Pancreas (tissue), 10 donors: ENCODE results near the gene NDUFS7. TPM values are rescaled to one million over a fixed set of nuclear protein-coding genes. Genes with fewer than 3 reads are reported as not detected.

Experiments
- ATAC-seq, 4 donors: fragments of 200-7000 bp; cut with Tn5 transposase; one replicate each; pipeline versions ENCODE4 v1.8.0 to v1.9.1; 2020; ENCODE audit warnings: mild to moderate bottlenecking in 4 of 4, moderate library complexity in 4 of 4
- DNase-seq, 6 donors: peaks; one replicate each; pipeline ENCODE4 v3.0.0-alpha.2; 2020
- FAIRE-seq: peaks from 2 replicates; lab custom pipeline; 2012; peaks lifted over from hg19 to GRCh38; lab: Jason Lieb, UNC
- H3K27ac ChIP-seq, 4 donors: fragments of 200-600 bp; sonication (generic); 1 replicate in 3 of 4; 2 replicates in 1 of 4; pipeline versions ENCODE4 v1.5.0 to v1.8.0; 2020
- H3K27me3 ChIP-seq, 4 donors: fragments of 200-600 bp; one replicate each; pipeline ENCODE4 v1.8.0; 2021
- H3K36me3 ChIP-seq, 3 donors: fragments of 200-600 bp; sonication (generic) in 1 of 3; one replicate each; pipeline versions ENCODE4 v1.5.0 to v1.8.0; 2020 to 2021
- H3K4me1 ChIP-seq, 3 donors: fragments of 200-600 bp; one replicate each; pipeline ENCODE4 v1.8.0; 2021
- H3K4me3 ChIP-seq, 4 donors: fragments of 200-600 bp; sonication (generic) in 2 of 4; one replicate each; pipeline versions ENCODE4 v1.5.0 to v1.8.0; 2020 to 2021
- H3K9me3 ChIP-seq, 4 donors: fragments of 200-600 bp; one replicate each; pipeline ENCODE4 v1.8.0; 2021
- WGBS, 2 donors: extraction: QIAGEN DNeasy Blood & Tissue Kit; methylation state at CpG; one replicate each; pipeline ENCODE4 v1.1.7; 2013; 5-methylcytosine and 5-hydroxymethylcytosine counted together
- intact Hi-C, 3 donors: fragments of 100-400 bp; cut with DNase I; formaldehyde crosslinking; loops; one replicate each; pipeline versions ENCODE4 v1.11.1 to v1.14.2; 2022
- polyA plus RNA-seq, 2 donors: library from polyadenylated mRNA; stranded (reverse); fragments of 200-250 nt; gene quantifications; one replicate each; pipeline ENCODE4 v1.2.3, GENCODE V29; 2013
- total RNA-seq, 6 donors: library from RNA; stranded (reverse); fragmentation: NEBNext Ultra II Directional in 4 of 6; extraction: Animal tissue kit (Norgen Biotek cat#: 25700) in 4 of 6; gene quantifications; one replicate each; pipeline versions ENCODE4 v1.2.1 to v1.2.4, GENCODE V29; 2021 to 2023
- TF ChIP-seq, protein P1 (sequence below), 4 donors: fragments of 200-600 bp; sonication (generic) in 3 of 4; IDR thresholded peaks; one replicate each; pipeline versions ENCODE4 v1.5.0 to v1.8.0; 2021; ENCODE audit warnings: antibody characterized with exemption in 4 of 4
- donor health status: healthy with polysubstance abuse.
- donor health status: DM: no; HTN: no; CAD: no; lungs with moderate emphysema.
- donor health status: DM: no; HTN: no; CAD: no.
- donor health status: control.
- donor health status: control.
- donor health status: Bipolar disorder and iron deficiency.
- donor health status: DM: yes; HTN: yes; CAD: no.
- donor health status: DM: no; HTN: no; CAD: no.
- donor health status: DM: no; HTN: no; CAD: no.
- donor health status: DM: yes; HTN: yes; CAD: no.

NDUFS7 gene
- total RNA-seq (10 to 100 TPM; 32.1 to 56.3 (median 42.5) TPM), polyA plus RNA-seq (10 to 100 TPM; 57.8 to 70.8 TPM)

DNA sequence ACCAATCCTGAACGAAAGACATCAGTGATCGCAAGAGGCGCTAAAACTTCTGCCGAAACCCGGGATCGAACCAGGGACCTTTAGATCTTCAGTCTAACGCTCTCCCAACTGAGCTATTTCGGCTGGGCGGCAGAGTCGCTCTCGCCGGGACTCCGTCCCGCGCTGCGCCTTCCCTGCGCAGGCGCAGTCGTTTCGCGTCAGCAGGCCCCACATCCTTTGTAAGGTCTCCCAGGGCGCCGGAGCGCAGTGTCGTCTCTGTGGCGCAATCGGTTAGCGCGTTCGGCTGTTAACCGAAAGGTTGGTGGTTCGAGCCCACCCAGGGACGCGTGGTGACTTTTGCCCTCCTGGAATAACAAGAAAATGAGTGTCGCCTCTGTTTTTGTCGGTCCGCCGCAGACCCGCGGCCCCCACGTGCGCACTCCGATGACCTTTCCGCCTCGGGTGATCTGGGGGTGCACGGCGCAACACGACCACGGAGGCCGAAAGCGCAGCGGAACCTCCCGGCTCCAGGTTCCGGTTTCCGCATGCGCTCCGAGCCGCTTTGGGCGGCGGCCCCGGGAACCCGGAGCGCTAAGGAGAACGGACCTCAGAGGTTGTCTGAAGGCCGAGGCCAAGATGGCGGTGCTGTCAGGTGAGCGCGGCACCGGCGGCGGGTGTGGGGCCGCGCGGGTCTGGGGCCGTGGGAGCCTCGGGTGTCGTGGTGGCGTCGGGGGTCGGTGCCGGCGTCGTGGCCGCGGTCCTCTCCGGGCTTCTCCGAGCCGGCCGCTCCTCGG is at the start of gene NDUFS7:
Gene NDUFS7, plus strand, starts transcription at position 596 of the 773 bp plus-strand sequence. Its CDS starts 20 bp downstream, at position 616.
- 0 to 1% methylated on average over 82 to 90 of the region's 90 CpGs for WGBS, 2 donors
- Histone ChIP-seq H3K27ac (peak within 1 kb of the TSS; percentile 54 to 90 (median 82)), H3K4me1 (peaks cover 6 to 19% (median 19%) of the 10 kb centered on the region in 3 donors), H3K27me3 (no peaks in the 10 kb centered on the region), H3K36me3 (no peaks in the 10 kb centered on the region), H3K4me3 (peak within 1 kb of the TSS; percentile 53 to 99 (median 92)), H3K9me3 (no peaks in the 10 kb centered on the region)
- intact Hi-C loops, result no loop called here
- FAIRE-seq, result no peak
- TF ChIP-seq, protein P1, sequence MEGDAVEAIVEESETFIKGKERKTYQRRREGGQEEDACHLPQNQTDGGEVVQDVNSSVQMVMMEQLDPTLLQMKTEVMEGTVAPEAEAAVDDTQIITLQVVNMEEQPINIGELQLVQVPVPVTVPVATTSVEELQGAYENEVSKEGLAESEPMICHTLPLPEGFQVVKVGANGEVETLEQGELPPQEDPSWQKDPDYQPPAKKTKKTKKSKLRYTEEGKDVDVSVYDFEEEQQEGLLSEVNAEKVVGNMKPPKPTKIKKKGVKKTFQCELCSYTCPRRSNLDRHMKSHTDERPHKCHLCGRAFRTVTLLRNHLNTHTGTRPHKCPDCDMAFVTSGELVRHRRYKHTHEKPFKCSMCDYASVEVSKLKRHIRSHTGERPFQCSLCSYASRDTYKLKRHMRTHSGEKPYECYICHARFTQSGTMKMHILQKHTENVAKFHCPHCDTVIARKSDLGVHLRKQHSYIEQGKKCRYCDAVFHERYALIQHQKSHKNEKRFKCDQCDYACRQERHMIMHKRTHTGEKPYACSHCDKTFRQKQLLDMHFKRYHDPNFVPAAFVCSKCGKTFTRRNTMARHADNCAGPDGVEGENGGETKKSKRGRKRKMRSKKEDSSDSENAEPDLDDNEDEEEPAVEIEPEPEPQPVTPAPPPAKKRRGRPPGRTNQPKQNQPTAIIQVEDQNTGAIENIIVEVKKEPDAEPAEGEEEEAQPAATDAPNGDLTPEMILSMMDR (IDR thresholded peaks at IDR 0.05), result no peak
- peak; percentile 92 to 95 (median 94) for ATAC-seq
- DNase-seq, result peak; percentile 86 to 99 (median 94)

DNA sequence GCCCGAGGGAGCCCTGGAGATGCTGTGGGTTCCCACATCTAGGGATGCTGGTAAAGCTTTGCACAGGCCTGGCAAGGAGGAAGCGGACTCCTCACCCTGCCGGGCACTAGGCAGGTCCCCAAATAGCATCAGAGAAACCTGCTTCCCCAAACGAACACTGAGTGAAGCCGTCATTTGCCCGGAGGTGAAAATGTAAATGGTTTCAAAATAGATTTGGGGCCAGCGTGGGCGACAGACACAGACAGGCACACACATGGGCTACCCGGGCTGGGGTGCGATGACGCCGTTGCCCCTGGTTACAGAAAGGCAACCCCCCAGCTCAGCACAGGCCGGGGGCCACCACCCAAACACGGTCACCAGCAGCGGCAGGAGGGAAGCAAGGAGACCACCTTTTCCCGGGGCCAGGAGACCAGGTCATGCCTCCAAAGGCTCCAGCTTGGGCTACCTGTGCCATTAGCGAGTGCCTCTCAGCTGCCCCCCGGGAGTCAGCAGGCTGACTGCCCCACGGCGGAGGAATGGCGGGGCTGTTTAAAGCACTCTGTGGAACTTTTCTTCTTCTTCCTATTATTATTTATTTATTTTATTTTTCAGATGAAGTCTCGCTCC is 47.5 kb upstream of the NDUFS7 start:
- no peaks in the 10 kb centered on the region for H3K4me1 ChIP-seq
- TF ChIP-seq, protein P1 (IDR thresholded peaks at IDR 0.05), result no peak
- no peak overlapping the region for H3K27ac ChIP-seq
- FAIRE-seq, result no peak
- H3K36me3 ChIP-seq, result no peaks in the 10 kb centered on the region
- no peak for ATAC-seq
- intact Hi-C loops, result no loop called here
- DNase-seq, result no peak
- 81 to 86% methylated on average over 22 of the region's 22 CpGs for WGBS, 2 donors
- no peaks in the 10 kb centered on the region for H3K9me3 ChIP-seq
- H3K4me3 ChIP-seq, result no peak overlapping the region
- H3K27me3 ChIP-seq, result no peaks in the 10 kb centered on the region

DNA sequence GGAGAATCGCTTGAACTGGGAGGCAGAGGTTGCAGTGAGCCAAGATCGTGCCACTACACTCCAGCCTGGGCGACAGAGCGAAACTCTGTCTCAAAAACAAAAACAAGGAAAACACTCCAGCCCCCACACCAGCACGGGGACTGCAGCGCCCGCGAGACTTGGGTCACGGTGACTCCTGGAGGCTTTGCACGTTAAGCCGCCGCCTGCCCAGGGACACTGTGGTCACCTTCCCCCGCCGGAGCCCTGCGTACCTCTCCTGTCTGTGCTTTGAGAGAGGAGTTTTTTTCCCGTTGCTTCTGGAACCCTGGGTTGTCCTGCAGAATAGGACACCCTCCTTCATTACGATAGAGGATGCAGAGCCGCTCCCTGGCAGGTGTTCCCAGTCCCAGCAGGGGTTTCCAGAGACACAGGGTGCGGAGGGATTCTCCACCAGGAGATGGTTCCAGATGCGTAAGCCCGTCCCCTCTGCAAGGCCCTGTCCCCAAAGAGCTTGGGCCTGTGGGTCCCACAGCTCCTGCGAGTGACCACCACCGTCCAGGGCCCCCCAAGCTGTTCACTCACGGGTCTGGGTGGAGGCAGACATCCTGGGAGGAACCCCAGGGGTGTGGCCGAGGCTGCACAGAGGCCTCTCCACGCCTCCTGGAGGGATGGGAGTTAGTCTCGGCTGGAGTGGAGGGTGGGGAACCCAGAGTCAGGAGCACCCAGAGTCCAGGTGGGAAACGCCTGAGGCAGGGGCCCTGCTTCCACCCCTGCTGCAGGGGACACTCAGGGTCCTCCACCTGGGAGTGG is 42.8 kb upstream of the NDUFS7 start:
- ATAC-seq, result no peak
- 69 to 78% methylated on average over 27 to 28 of the region's 28 CpGs for WGBS, 2 donors

DNA sequence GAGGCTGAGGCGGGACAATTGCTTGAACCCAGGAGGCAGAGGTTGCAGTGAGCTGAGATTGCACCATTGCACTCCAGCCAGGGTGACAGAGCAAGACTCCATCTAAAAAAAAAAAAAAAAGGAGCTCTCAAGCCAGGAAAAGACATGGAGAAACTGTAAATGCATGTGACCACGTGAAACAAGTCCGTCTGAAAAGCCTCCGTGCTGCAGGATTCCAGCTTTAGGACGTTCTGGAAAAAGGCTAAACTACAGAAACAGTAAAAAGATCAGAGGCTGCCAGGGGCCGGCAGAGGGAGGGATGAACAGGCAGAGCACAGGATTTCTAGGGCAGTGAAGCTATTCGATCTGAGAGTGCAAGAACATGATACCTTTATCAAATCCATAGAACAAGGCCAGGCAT is 40.7 kb upstream of the NDUFS7 start:
- intact Hi-C loops, result no loop called here
- no peak overlapping the region for H3K4me3 ChIP-seq
- H3K4me1 ChIP-seq, result no peaks in the 10 kb centered on the region
- H3K36me3 ChIP-seq, result no peaks in the 10 kb centered on the region
- no peak for DNase-seq
- H3K27ac ChIP-seq, result no peak overlapping the region
- WGBS, 2 donors, result 43 to 45% methylated on average over 7 of the region's 7 CpGs
- H3K27me3 ChIP-seq, result no peaks in the 10 kb centered on the region
- no peak for FAIRE-seq
- TF ChIP-seq, protein P1 (IDR thresholded peaks at IDR 0.05), result no peak
- ATAC-seq, result no peak
- no peaks in the 10 kb centered on the region for H3K9me3 ChIP-seq

More for the DNA sequence above, 42.8 kb upstream of the NDUFS7 start:
- Histone ChIP-seq H3K4me1 (no peaks in the 10 kb centered on the region), H3K27me3 (no peaks in the 10 kb centered on the region), H3K9me3 (no peaks in the 10 kb centered on the region), H3K4me3 (no peak overlapping the region), H3K36me3 (no peaks in the 10 kb centered on the region), H3K27ac (no peak overlapping the region)
- no peak for DNase-seq
- TF ChIP-seq, protein P1 (IDR thresholded peaks at IDR 0.05), result no peak
- intact Hi-C loops, result no loop called here
- FAIRE-seq, result no peak
